Dendritic cell treated with granulocyte-macrophage colony-stimulating factor and Interleukin-4, amounts not matched to agents 40 ng/mL and 50 ng/mL, for 4 days (primary cell): Measurements from ENCODE around the gene PSMB3.

Source experiments
- H3K27ac Mint-ChIP-seq: one replicate; pipeline ENCODE4 v1.8.0; 2022; ENCODE audit warnings: mild to moderate bottlenecking, mixed read lengths
- H3K27me3 Mint-ChIP-seq: one replicate; pipeline ENCODE4 v1.8.0; 2022; ENCODE audit warnings: mild to moderate bottlenecking, mixed read lengths
- H3K36me3 Mint-ChIP-seq: one replicate; pipeline ENCODE4 v1.8.0; 2022; ENCODE audit warnings: low read depth, mixed read lengths
- H3K4me1 Mint-ChIP-seq: one replicate; pipeline ENCODE4 v1.8.0; 2022; ENCODE audit warnings: low read depth, mixed read lengths
- H3K4me3 Mint-ChIP-seq: one replicate; pipeline ENCODE4 v1.8.0; 2022; ENCODE audit warnings: mild to moderate bottlenecking, moderate library complexity, mixed read lengths
- H3K9me3 Mint-ChIP-seq: one replicate; pipeline ENCODE4 v1.8.0; 2022; ENCODE audit warnings: mixed read lengths
- intact Hi-C: fragments of 100-400 bp; cut with micrococcal nuclease; formaldehyde crosslinking; loops from one replicate; pipeline ENCODE4 v1.15.0; 2022

Gene PSMB3

GRCh38 chr17:38710985-38711384 is 41.6 kb upstream of the PSMB3 start:
- Mint-ChIP-seq H3K27ac (no peak overlapping the region), H3K27me3 (no peaks in the 10 kb centered on the region), H3K9me3 (no peaks in the 10 kb centered on the region), H3K36me3 (peaks cover 100% of the 10 kb centered on the region), H3K4me3 (no peak overlapping the region), H3K4me1 (peaks cover 85% of the 10 kb centered on the region)
- intact Hi-C loops: no loop called here

GRCh38 chr17:38711792-38712571 is 40.6 kb upstream of the PSMB3 start:
- H3K4me1 Mint-ChIP-seq: peaks cover 75% of the 10 kb centered on the region
- intact Hi-C loops: no loop called here
- no peak overlapping the region for H3K4me3 Mint-ChIP-seq

GRCh38 chr17:38712593-38712992 is 39.9 kb upstream of the PSMB3 start:
- H3K4me3 Mint-ChIP-seq: no peak overlapping the region

More at GRCh38 chr17:38711792-38712571, 40.6 kb upstream of the PSMB3 start:
- Mint-ChIP-seq H3K27me3 (no peaks in the 10 kb centered on the region), H3K27ac (no peak overlapping the region), H3K36me3 (peaks cover 100% of the 10 kb centered on the region), H3K9me3 (no peaks in the 10 kb centered on the region)

GRCh38 chr17:38713456-38714075 is 39.0 kb upstream of the PSMB3 start:
- H3K4me1 Mint-ChIP-seq: peaks cover 60% of the 10 kb centered on the region
- no peaks in the 10 kb centered on the region for H3K27me3 Mint-ChIP-seq
- H3K4me3 Mint-ChIP-seq: no peak overlapping the region
- H3K36me3 Mint-ChIP-seq: peaks cover 100% of the 10 kb centered on the region
- H3K9me3 Mint-ChIP-seq: no peaks in the 10 kb centered on the region
- no peak overlapping the region for H3K27ac Mint-ChIP-seq
- intact Hi-C loops: no loop called here

More at GRCh38 chr17:38712593-38712992, 39.9 kb upstream of the PSMB3 start:
- intact Hi-C loops: no loop called here
- H3K9me3 Mint-ChIP-seq: no peaks in the 10 kb centered on the region
- H3K27me3 Mint-ChIP-seq: no peaks in the 10 kb centered on the region
- H3K27ac Mint-ChIP-seq: no peak overlapping the region
- peaks cover 69% of the 10 kb centered on the region for H3K4me1 Mint-ChIP-seq
- H3K36me3 Mint-ChIP-seq: peaks cover 100% of the 10 kb centered on the region

- H3K9me3 Mint-ChIP-seq: no peaks in the 10 kb centered on the region
- peaks cover 46% of the 10 kb centered on the region for H3K4me1 Mint-ChIP-seq
- no peak overlapping the region for H3K4me3 Mint-ChIP-seq
- no peak overlapping the region for H3K27ac Mint-ChIP-seq
- intact Hi-C loops: no loop called here
- H3K27me3 Mint-ChIP-seq: no peaks in the 10 kb centered on the region
- H3K36me3 Mint-ChIP-seq: peaks cover 100% of the 10 kb centered on the region
Measured at GRCh38 chr17:38715216-38715943, 37.2 kb upstream of the PSMB3 start.

- peaks cover 100% of the 10 kb centered on the region for H3K36me3 Mint-ChIP-seq
- no peaks in the 10 kb centered on the region for H3K27me3 Mint-ChIP-seq
- peaks cover 40% of the 10 kb centered on the region for H3K4me1 Mint-ChIP-seq
- no peak overlapping the region for H3K4me3 Mint-ChIP-seq
- H3K27ac Mint-ChIP-seq: no peak overlapping the region
- intact Hi-C loops: no loop called here
- no peaks in the 10 kb centered on the region for H3K9me3 Mint-ChIP-seq
Measured at GRCh38 chr17:38716368-38717005, 36.1 kb upstream of the PSMB3 start.

- H3K9me3 Mint-ChIP-seq: no peaks in the 10 kb centered on the region
- H3K4me1 Mint-ChIP-seq: peaks cover 35% of the 10 kb centered on the region
- intact Hi-C loops: no loop called here
- H3K27ac Mint-ChIP-seq: no peak overlapping the region
- H3K36me3 Mint-ChIP-seq: peaks cover 100% of the 10 kb centered on the region
- no peak overlapping the region for H3K4me3 Mint-ChIP-seq
- no peaks in the 10 kb centered on the region for H3K27me3 Mint-ChIP-seq
Measured at GRCh38 chr17:38717139-38717745, 35.3 kb upstream of the PSMB3 start.

- H3K27me3 Mint-ChIP-seq: no peaks in the 10 kb centered on the region
- intact Hi-C loops: no loop called here
- no peak overlapping the region for H3K27ac Mint-ChIP-seq
- H3K4me1 Mint-ChIP-seq: peaks cover 36% of the 10 kb centered on the region
- no peak overlapping the region for H3K4me3 Mint-ChIP-seq
- peaks cover 98% of the 10 kb centered on the region for H3K36me3 Mint-ChIP-seq
- H3K9me3 Mint-ChIP-seq: no peaks in the 10 kb centered on the region
Measured at GRCh38 chr17:38719289-38719942, 33.1 kb upstream of the PSMB3 start.

GRCh38 chr17:38719943-38720641 is 32.4 kb upstream of the PSMB3 start:
- H3K27me3 Mint-ChIP-seq: no peaks in the 10 kb centered on the region
- peaks cover 35% of the 10 kb centered on the region for H3K4me1 Mint-ChIP-seq
- peaks cover 98% of the 10 kb centered on the region for H3K36me3 Mint-ChIP-seq
- H3K9me3 Mint-ChIP-seq: no peaks in the 10 kb centered on the region
- intact Hi-C loops: no loop called here
- no peak overlapping the region for H3K27ac Mint-ChIP-seq
- H3K4me3 Mint-ChIP-seq: no peak overlapping the region

- Mint-ChIP-seq H3K4me1 (peaks cover 37% of the 10 kb centered on the region), H3K4me3 (no peak overlapping the region), H3K27ac (no peak overlapping the region), H3K36me3 (peaks cover 98% of the 10 kb centered on the region), H3K27me3 (no peaks in the 10 kb centered on the region), H3K9me3 (no peaks in the 10 kb centered on the region)
- intact Hi-C loops: no loop called here
Measured at GRCh38 chr17:38720941-38721340, 31.6 kb upstream of the PSMB3 start.

- H3K27ac Mint-ChIP-seq: no peak overlapping the region
- H3K36me3 Mint-ChIP-seq: peaks cover 98% of the 10 kb centered on the region
- H3K4me3 Mint-ChIP-seq: no peak overlapping the region
- no peaks in the 10 kb centered on the region for H3K9me3 Mint-ChIP-seq
- intact Hi-C loops: no loop called here
- peaks cover 46% of the 10 kb centered on the region for H3K4me1 Mint-ChIP-seq
- H3K27me3 Mint-ChIP-seq: no peaks in the 10 kb centered on the region
Measured at GRCh38 chr17:38721802-38722201, 30.7 kb upstream of the PSMB3 start.

GRCh38 chr17:38724337-38724988 is 28.1 kb upstream of the PSMB3 start:
- peaks cover 87% of the 10 kb centered on the region for H3K36me3 Mint-ChIP-seq
- intact Hi-C loops: no loop called here
- H3K4me3 Mint-ChIP-seq: no peak overlapping the region

More at GRCh38 chr17:38724337-38724988, 28.1 kb upstream of the PSMB3 start:
- H3K27ac Mint-ChIP-seq: peak overlapping the region; percentile 21
- peaks cover 71% of the 10 kb centered on the region for H3K4me1 Mint-ChIP-seq
- H3K9me3 Mint-ChIP-seq: no peaks in the 10 kb centered on the region
- no peaks in the 10 kb centered on the region for H3K27me3 Mint-ChIP-seq
